ENCODE measurements around the gene NOSIP. TPM values are rescaled to one million over a fixed set of nuclear protein-coding genes. Genes with fewer than 3 reads are reported as not detected.

NOSIP gene
- polyA plus RNA-seq, 1 of the 3 experiments (the other 2 are of a cell fraction): 128 TPM

DNA sequence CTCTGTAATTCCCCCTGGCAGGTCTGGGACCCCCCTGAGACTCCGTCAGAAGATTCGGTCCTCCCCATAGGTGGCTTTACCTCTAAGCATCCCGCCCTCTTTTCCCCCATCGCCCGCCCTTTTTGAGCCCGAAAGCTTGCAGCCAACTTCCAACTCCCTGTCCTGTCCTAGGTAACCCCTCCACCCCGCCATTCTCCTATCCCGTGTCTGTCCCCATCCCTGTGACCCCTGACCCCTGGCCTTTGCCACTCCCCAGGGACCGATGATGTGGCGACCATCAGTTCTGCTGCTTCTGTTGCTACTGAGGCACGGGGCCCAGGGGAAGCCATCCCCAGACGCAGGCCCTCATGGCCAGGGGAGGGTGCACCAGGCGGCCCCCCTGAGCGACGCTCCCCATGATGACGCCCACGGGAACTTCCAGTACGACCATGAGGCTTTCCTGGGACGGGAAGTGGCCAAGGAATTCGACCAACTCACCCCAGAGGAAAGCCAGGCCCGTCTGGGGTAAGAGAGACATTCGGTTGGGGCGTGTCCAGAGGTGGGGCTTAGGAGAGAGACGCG is 52.1 kb downstream of the NOSIP start:
- DNase-seq: no peak
- Histone ChIP-seq H4K20me1 (ENCODE audit: insufficient read depth) (no peaks in the 10 kb centered on the region), H3K4me1 (ENCODE audit: control insufficient read depth in 1 of 2, insufficient read depth in 2 of 2, low read depth in 1 of 2, low read length in 1 of 2) (peaks cover 0 to 5% of the 10 kb centered on the region in 2 experiments; a peak in 1 of 4 replicates), H3K79me2 (ENCODE audit: insufficient read depth) (no peaks in the 10 kb centered on the region), H3K9me2 (no peaks in the 10 kb centered on the region), H2AFZ (ENCODE audit: low read depth) (peak overlapping the region; percentile 77; the same call in 1 of the 2 replicates), H3K27me3 (ENCODE audit: insufficient read depth) (no peaks in the 10 kb centered on the region), H3K4me3 (ENCODE audit: low read depth in 2 of 2, low read length in 1 of 2) (peak overlapping the region in 1 of 2 experiments; percentile 27; a peak in 1 of 4 replicates), H3K4me2 (peak overlapping the region; percentile 47; the same call in 1 of the 2 replicates), H3K9me3 (no peaks in the 10 kb centered on the region), H3K27ac (ENCODE audit: low read depth in 2 of 2, low read length in 1 of 2) (no peak overlapping the region), H3F3A (replicated peaks; ENCODE audit: insufficient read depth) (no peaks in the 10 kb centered on the region), H3K36me3 (replicated peaks in 1 of 2; ENCODE audit: control insufficient read depth in 1 of 2, insufficient read depth in 2 of 2, low read length in 1 of 2) (no peaks in the 10 kb centered on the region), H3K9ac (no peak overlapping the region)
- no peak for TF ChIP-seq FOSL2 (IDR thresholded peaks at IDR 0.05; ENCODE audit: borderline replicate concordance, low read depth)
- TF ChIP-seq JUND (IDR thresholded peaks at IDR 0.05): no peak
- no peak for TF ChIP-seq POLR2AphosphoS5 (IDR thresholded peaks at IDR 0.05; ENCODE audit: low read depth, low read length)
- TF ChIP-seq, protein P1, sequence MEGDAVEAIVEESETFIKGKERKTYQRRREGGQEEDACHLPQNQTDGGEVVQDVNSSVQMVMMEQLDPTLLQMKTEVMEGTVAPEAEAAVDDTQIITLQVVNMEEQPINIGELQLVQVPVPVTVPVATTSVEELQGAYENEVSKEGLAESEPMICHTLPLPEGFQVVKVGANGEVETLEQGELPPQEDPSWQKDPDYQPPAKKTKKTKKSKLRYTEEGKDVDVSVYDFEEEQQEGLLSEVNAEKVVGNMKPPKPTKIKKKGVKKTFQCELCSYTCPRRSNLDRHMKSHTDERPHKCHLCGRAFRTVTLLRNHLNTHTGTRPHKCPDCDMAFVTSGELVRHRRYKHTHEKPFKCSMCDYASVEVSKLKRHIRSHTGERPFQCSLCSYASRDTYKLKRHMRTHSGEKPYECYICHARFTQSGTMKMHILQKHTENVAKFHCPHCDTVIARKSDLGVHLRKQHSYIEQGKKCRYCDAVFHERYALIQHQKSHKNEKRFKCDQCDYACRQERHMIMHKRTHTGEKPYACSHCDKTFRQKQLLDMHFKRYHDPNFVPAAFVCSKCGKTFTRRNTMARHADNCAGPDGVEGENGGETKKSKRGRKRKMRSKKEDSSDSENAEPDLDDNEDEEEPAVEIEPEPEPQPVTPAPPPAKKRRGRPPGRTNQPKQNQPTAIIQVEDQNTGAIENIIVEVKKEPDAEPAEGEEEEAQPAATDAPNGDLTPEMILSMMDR (IDR thresholded peaks at IDR 0.05): no peak
- no peak for TF ChIP-seq ELF1 (IDR thresholded peaks at IDR 0.05)
- TF ChIP-seq, protein P2, sequence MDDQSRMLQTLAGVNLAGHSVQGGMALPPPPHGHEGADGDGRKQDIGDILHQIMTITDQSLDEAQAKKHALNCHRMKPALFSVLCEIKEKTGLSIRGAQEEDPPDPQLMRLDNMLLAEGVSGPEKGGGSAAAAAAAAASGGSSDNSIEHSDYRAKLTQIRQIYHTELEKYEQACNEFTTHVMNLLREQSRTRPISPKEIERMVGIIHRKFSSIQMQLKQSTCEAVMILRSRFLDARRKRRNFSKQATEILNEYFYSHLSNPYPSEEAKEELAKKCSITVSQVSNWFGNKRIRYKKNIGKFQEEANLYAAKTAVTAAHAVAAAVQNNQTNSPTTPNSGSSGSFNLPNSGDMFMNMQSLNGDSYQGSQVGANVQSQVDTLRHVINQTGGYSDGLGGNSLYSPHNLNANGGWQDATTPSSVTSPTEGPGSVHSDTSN (IDR thresholded peaks at IDR 0.05): no peak
- no peak for TF ChIP-seq GABPA (IDR thresholded peaks at IDR 0.05; ENCODE audit: low read depth)
- TF ChIP-seq FOXM1 (IDR thresholded peaks at IDR 0.05; ENCODE audit: low read depth): no peak
- no peak for TF ChIP-seq NFIC (IDR thresholded peaks at IDR 0.05; ENCODE audit: borderline replicate concordance)
- TF ChIP-seq, protein P3, sequence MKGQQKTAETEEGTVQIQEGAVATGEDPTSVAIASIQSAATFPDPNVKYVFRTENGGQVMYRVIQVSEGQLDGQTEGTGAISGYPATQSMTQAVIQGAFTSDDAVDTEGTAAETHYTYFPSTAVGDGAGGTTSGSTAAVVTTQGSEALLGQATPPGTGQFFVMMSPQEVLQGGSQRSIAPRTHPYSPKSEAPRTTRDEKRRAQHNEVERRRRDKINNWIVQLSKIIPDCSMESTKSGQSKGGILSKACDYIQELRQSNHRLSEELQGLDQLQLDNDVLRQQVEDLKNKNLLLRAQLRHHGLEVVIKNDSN (IDR thresholded peaks at IDR 0.05; ENCODE audit: borderline replicate concordance, low read depth): no peak
- no peak for TF ChIP-seq TEAD4 (IDR thresholded peaks at IDR 0.05; ENCODE audit: borderline replicate concordance, insufficient read depth)
- TF ChIP-seq, protein P4, sequence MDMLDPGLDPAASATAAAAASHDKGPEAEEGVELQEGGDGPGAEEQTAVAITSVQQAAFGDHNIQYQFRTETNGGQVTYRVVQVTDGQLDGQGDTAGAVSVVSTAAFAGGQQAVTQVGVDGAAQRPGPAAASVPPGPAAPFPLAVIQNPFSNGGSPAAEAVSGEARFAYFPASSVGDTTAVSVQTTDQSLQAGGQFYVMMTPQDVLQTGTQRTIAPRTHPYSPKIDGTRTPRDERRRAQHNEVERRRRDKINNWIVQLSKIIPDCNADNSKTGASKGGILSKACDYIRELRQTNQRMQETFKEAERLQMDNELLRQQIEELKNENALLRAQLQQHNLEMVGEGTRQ (IDR thresholded peaks at IDR 0.05; ENCODE audit: borderline replicate concordance, low read depth, low read length): no peak
- TF ChIP-seq, protein P5, sequence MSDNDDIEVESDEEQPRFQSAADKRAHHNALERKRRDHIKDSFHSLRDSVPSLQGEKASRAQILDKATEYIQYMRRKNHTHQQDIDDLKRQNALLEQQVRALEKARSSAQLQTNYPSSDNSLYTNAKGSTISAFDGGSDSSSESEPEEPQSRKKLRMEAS (IDR thresholded peaks at IDR 0.05; ENCODE audit: low read depth): no peak
- CTCF ChIA-PET: interaction anchor here (1.2 to 2.4 kb wide), 5 partner anchors 14 to 26 kb away, joined by 3 to 12 read pairs (median 8); no protein-coding TSS in a partner anchor
- POLR2A ChIA-PET: no interaction called here
- WGBS (ENCODE audit: low lambda C conversion rate): 85% methylated on average over 24 of the region's 25 CpGs
